ENCODE measurements around the gene GRB14. TPM values are rescaled to one million over a fixed set of nuclear protein-coding genes. Genes with fewer than 3 reads are reported as not detected.
"Not testable (repeated sequence)": the region's sequence is repeated elsewhere in the genome, so short reads cannot be mapped to it uniquely, and the experiment has no call there.

Gene GRB14
- total RNA-seq, 1 experiment from 2014 or later, result not detected

DNA sequence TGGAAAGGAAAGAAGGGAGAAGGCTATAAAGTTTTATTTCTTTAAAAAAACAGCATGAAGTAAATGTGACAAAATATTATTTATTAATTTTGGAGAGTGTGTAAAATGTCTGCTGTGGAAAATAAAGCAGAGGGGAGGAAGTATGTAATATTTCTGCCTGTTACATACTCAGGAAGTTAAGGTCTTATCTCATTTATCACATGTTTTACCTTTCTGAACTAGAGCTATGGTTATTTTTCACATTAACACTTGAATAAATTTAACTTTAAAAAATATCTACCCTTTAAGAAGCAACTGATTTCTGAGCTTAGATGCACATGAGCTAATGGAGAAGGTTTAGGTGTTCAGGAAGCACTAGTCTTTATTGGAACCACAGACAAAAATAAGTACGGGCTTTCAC, 148.3 kb downstream of the GRB14 start:
- POLR2A ChIA-PET, result interaction anchor here (0.6 kb wide), 1 partner anchor 876 kb away, joined by 4 read pairs; no protein-coding TSS in a partner anchor

DNA sequence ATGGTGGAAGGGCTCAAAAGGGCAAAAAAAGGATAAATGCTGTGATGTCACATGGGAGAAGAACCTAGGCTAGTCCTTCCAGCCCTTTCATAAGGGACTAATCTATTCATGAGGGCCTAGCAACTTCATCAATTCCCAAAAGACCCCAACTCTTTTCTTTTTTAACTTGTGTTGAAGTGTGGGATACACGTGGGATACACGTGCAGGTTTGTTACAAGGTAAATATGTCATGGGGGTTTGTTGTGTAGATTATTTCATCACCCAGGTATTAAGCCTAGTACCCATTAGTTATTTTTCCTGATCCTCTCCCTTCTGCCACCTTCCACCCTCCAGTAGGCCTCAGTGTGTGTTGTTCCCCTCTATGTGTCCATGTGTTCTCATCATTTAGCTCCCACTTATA, 156.2 kb downstream of the GRB14 start:
- H3K9me3 ChIP-seq (ENCODE audit: control insufficient read depth, insufficient read depth, low read depth, low read length); H3K36me3 ChIP-seq (ENCODE audit: control insufficient read depth, insufficient read depth, low read length); H3K27ac ChIP-seq (ENCODE audit: low read length); DNase-seq (ENCODE audit: low read depth, low spot score); H3K27me3 ChIP-seq (ENCODE audit: control insufficient read depth, insufficient read depth, low read length); in situ Hi-C loops (cut with HindIII; ENCODE audit: low pct_unique_long_range_greater_than_20kb, low sequenced_read_pairs); H3K4me1 ChIP-seq (ENCODE audit: control insufficient read depth, insufficient read depth, low read length); ATAC-seq; intact Hi-C loops (cut with micrococcal nuclease; ENCODE audit: unreplicated experiment); H3K4me3 ChIP-seq (ENCODE audit: low read depth in 2 of 2, low read length in 2 of 2); CTCF ChIA-PET; BruUV-seq (replicated peaks); POLR2A ChIA-PET: not testable (repeated sequence)

More for the DNA sequence above, 148.3 kb downstream of the GRB14 start:
- Histone ChIP-seq H3K4me3 (ENCODE audit: low read depth in 2 of 2, low read length in 2 of 2) (no peak overlapping the region), H3K36me3 (ENCODE audit: control insufficient read depth, insufficient read depth, low read length) (no peaks in the 10 kb centered on the region), H3K4me1 (ENCODE audit: control insufficient read depth, insufficient read depth, low read length) (no peaks in the 10 kb centered on the region), H3K9me3 (ENCODE audit: control insufficient read depth, insufficient read depth, low read depth, low read length) (no peaks in the 10 kb centered on the region), H3K27me3 (ENCODE audit: control insufficient read depth, insufficient read depth, low read length) (no peaks in the 10 kb centered on the region), H3K27ac (ENCODE audit: low read length) (no peak overlapping the region)
- DNase-seq (ENCODE audit: low read depth, low spot score) (no peak), ATAC-seq (no peak)
- BruUV-seq (replicated peaks), result no TSS peak
- intact Hi-C loops (cut with micrococcal nuclease; ENCODE audit: unreplicated experiment) (no loop called here), in situ Hi-C loops (cut with HindIII; ENCODE audit: low pct_unique_long_range_greater_than_20kb, low sequenced_read_pairs) (no loop called here)
- CTCF ChIA-PET, result no interaction called here
- no peak for TF ChIP-seq TCF7L2 (IDR thresholded peaks at IDR 0.05; ENCODE audit: low read depth, low read length)
- no peak for TF ChIP-seq POLR2AphosphoS5 (IDR thresholded peaks at IDR 0.05; ENCODE audit: low read depth, low read length)
- TF ChIP-seq, protein P1, sequence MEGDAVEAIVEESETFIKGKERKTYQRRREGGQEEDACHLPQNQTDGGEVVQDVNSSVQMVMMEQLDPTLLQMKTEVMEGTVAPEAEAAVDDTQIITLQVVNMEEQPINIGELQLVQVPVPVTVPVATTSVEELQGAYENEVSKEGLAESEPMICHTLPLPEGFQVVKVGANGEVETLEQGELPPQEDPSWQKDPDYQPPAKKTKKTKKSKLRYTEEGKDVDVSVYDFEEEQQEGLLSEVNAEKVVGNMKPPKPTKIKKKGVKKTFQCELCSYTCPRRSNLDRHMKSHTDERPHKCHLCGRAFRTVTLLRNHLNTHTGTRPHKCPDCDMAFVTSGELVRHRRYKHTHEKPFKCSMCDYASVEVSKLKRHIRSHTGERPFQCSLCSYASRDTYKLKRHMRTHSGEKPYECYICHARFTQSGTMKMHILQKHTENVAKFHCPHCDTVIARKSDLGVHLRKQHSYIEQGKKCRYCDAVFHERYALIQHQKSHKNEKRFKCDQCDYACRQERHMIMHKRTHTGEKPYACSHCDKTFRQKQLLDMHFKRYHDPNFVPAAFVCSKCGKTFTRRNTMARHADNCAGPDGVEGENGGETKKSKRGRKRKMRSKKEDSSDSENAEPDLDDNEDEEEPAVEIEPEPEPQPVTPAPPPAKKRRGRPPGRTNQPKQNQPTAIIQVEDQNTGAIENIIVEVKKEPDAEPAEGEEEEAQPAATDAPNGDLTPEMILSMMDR (IDR thresholded peaks at IDR 0.05), result no peak
- TF ChIP-seq SIN3A (IDR thresholded peaks at IDR 0.05; ENCODE audit: borderline replicate concordance, insufficient read depth, low read depth, low read length), result no peak
- TF ChIP-seq, protein P2, sequence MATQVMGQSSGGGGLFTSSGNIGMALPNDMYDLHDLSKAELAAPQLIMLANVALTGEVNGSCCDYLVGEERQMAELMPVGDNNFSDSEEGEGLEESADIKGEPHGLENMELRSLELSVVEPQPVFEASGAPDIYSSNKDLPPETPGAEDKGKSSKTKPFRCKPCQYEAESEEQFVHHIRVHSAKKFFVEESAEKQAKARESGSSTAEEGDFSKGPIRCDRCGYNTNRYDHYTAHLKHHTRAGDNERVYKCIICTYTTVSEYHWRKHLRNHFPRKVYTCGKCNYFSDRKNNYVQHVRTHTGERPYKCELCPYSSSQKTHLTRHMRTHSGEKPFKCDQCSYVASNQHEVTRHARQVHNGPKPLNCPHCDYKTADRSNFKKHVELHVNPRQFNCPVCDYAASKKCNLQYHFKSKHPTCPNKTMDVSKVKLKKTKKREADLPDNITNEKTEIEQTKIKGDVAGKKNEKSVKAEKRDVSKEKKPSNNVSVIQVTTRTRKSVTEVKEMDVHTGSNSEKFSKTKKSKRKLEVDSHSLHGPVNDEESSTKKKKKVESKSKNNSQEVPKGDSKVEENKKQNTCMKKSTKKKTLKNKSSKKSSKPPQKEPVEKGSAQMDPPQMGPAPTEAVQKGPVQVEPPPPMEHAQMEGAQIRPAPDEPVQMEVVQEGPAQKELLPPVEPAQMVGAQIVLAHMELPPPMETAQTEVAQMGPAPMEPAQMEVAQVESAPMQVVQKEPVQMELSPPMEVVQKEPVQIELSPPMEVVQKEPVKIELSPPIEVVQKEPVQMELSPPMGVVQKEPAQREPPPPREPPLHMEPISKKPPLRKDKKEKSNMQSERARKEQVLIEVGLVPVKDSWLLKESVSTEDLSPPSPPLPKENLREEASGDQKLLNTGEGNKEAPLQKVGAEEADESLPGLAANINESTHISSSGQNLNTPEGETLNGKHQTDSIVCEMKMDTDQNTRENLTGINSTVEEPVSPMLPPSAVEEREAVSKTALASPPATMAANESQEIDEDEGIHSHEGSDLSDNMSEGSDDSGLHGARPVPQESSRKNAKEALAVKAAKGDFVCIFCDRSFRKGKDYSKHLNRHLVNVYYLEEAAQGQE (IDR thresholded peaks at IDR 0.05; ENCODE audit: insufficient read depth in 1 of 2, low read depth in 2 of 2, low read length in 1 of 2), result no peak

DNA sequence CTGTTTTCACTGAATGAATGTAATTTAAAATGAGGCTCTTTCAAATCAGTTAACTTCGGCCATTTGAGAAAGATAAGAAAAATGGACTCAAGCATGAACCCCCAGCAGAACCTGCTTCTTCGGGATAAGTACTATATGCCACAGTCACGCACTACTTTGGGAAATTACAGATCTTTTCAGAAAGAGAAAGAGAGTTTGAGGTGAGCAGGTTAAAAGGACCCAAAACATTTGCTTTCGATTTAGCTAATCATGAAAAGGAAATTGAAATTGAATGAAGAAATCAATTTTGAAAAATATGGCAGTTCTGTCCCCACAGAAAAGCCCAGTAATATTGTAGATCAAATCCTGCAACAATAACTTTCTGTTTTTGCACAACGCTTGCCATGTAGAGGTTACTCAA, 156.9 kb downstream of the GRB14 start:
- TF ChIP-seq, protein P1 (IDR thresholded peaks at IDR 0.05), result no peak
- TF ChIP-seq, protein P2 (IDR thresholded peaks at IDR 0.05; ENCODE audit: insufficient read depth in 1 of 2, low read depth in 2 of 2, low read length in 1 of 2), result no peak
- TF ChIP-seq SIN3A (IDR thresholded peaks at IDR 0.05; ENCODE audit: borderline replicate concordance, insufficient read depth, low read depth, low read length) (no peak), POLR2AphosphoS5 (IDR thresholded peaks at IDR 0.05; ENCODE audit: low read depth, low read length) (no peak), TCF7L2 (IDR thresholded peaks at IDR 0.05; ENCODE audit: low read depth, low read length) (no peak)
- POLR2A ChIA-PET, result no interaction called here
- BruUV-seq (replicated peaks), result no TSS peak
- intact Hi-C loops (cut with micrococcal nuclease; ENCODE audit: unreplicated experiment) (no loop called here), in situ Hi-C loops (cut with HindIII; ENCODE audit: low pct_unique_long_range_greater_than_20kb, low sequenced_read_pairs) (no loop called here)
- Histone ChIP-seq H3K4me3 (ENCODE audit: low read depth in 2 of 2, low read length in 2 of 2) (no peak overlapping the region), H3K27me3 (ENCODE audit: control insufficient read depth, insufficient read depth, low read length) (no peaks in the 10 kb centered on the region), H3K4me1 (ENCODE audit: control insufficient read depth, insufficient read depth, low read length) (no peaks in the 10 kb centered on the region), H3K9me3 (ENCODE audit: control insufficient read depth, insufficient read depth, low read depth, low read length) (no peaks in the 10 kb centered on the region), H3K27ac (ENCODE audit: low read length) (no peak overlapping the region), H3K36me3 (ENCODE audit: control insufficient read depth, insufficient read depth, low read length) (no peaks in the 10 kb centered on the region)
- ATAC-seq, result no peak
- CTCF ChIA-PET, result no interaction called here
- DNase-seq (ENCODE audit: low read depth, low spot score), result no peak

All from Panc1 (cell line).